NCI-H510A (cell line): Measurements from ENCODE around the gene POLR3GL.

Source experiments
- DNase-seq: peaks from one replicate; lab custom pipeline; 2025; lab: John Stamatoyannopoulos, UW

POLR3GL gene

DNA sequence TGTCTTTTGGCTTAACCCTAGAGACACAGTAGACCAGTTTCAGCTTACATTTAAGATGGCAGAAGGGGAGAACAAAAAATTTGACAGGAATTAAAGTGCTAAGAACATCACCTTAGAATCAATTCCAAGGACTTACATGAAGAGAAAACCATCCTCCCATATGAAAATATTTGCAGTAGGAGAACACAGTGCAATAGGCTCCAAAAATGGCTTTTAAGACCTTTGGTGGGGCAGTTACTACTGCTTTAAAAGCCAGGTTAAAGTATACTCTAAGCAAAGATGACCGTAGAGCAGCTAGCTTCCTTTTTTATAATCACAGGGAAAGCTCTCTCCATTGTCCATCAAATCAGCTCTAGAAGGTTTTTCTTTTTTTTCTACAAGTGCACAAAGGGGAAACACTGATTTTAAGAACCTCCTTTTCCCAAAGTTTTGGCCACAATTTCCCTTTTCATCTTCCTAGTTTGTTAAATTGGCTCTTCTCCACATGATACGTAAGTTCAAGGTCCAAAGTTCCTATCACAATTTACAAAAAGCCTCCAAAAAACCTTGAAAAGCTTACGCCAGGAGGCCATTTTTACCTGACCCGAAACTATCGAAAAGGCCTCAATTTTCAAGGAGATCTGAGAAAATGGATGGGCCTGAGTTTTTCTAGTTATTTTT, 28.6 kb downstream of the POLR3GL start:
- no peak for DNase-seq

DNA sequence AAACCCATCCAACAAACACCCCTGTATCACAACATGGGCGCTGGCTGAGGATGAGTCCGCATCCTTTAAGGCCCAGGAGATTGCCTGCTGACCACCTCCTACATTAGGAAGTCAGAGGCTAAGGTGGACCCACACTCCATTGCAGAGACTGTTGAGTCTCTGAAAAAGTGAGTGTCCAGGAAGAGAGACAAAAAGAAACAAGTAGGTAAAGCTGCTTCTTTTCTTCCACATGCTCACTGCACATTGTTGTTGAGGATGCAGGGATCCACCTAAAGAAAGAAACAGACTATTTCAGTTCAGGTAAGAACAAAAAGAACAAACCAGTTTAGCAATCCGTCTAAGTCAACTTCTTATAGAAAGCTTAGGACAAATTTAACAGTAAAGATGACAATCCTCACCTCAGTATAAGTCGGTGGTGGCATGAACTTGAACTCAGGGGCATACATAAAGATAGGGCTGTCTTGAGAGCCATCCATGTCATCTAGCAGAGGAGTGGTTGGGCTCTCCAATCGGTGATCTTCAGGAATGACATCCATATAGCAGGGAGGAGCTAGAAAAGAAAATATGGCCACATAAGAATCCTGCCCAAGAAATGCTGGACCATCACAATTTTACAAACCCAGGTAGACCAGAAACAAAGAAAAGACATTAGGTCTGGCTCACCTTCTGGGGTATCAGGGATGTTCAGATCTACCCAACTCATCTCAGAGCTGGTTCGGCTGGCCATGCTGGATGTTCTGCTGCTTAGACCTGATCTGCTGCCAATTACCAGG, 29.3 kb downstream of the POLR3GL start:
- DNase-seq = no peak

- DNase-seq = no peak
Observed at GRCh38 chr1:145994391-145995120, 30.1 kb downstream of the POLR3GL start.

DNA sequence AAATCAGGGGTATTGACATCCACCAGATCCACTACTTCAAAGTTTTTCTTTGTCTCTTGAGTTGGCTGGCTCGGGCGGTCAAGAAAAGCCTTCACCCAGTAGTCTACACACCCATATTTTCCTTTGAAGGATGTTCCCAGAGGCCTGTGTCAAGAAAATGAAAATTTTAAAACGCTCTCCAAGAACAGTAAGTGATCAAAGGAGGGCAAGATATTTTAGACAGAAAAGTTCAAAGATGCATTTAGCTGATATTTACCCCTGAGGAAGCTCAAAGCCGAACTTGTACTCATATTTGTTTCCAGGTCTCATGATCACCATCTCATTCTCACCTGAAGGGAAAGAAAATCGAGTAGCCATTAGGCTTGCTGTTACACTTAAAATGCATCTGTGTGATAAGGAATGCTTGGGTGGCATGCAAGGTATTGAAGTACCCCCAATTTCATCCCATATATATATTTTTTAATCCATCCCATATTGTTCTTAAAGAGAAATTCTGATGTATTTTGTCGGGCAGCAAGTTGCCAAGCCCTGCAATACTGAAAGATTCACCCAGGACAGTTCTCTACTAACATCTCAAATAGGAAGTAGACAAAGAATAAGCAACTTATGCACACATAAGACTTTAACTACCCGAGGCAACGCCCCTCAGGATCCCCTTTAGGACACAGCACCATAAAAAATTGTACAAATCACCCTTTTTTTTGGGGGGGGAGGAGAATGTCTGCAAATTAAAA, 30.8 kb downstream of the POLR3GL start:
- no peak for DNase-seq

DNA sequence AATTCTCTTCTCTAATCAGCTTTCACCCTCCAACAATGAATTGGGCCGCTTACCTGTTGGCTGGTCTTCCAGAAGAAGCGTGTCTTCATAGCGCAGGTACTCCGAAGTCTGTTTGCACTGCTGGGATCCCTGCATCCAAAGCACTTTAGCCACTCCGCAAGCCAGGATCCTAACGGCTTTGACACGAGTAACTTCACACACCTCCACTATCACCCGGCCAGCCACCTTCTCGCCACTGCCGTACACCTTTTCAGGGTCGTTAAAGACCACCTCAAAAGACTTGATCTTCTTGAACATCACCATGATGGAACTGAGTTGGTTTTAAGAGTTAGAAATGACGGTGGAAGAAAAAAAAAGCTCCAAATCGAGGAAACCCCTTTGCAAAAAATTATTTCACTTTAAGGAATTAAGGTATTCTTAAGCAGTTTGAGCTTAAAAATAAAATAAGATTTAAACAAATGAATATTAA, 31.5 kb downstream of the POLR3GL start:
- no peak for DNase-seq

GRCh38 chr1:145996433-145997015, 32.0 kb downstream of the POLR3GL start, which contains the start of gene TXNIP:
Gene TXNIP, minus strand, starts transcription at chr1:145996579. Its CDS starts 313 bp downstream, at chr1:145996266.
- peak; percentile 96 for DNase-seq

DNA sequence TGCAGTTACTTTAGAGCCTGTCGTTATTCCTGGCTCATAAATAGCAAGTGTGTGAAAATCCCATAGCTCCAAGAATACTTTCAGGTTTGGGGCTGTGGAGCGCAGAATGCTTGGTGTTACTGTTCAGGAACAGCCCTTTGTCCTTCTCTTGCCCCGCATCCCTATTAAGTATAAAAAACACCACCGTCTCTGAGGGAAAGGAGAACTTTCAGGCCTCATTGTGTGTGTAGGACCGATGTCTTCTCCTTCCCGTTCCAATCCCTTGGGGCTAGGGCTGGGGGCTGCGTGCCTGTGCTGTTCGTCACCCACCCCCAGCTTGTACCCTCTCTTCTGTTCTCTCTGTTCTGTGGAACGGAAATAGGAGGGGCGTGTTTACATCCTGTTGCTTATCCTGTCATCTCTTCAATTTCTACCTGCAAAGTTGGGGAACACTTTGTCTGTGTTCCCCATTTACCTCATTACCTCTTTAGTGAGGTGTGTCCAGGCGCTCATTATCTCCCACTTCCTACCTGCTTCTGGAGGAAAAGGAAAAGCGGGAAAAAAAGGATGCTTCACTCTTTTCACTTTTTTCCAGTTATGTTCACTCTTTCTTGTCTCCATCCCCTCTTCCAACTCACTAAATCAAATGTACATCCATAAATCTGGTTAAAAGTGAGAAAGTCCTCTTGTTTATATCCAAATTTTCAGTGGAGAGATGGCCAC, 32.7 kb downstream of the POLR3GL start:
- no peak for DNase-seq

GRCh38 chr1:145997718-145998023, 33.2 kb downstream of the POLR3GL start:
- no peak for DNase-seq

- DNase-seq = peak; percentile 37
Observed at GRCh38 chr1:145999321-146000024, 35.0 kb downstream of the POLR3GL start.

DNA sequence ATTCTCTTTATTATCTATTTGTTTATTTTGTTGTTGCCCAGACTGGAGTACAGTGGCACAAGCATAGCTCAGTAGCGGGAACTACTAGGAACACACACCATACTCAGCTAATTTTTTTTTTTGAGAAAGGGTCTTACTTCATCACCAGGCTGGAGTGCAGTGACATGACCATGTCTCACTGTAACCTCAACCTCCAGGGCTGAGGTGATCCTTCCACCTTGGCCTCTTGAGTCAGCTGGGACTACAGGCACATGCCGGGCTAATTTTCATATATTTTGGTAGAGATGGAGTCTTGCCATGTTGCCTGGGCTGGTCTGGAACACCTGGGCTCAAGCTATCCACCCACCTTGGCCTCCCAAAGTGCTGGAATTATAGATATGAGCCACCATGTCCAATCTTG, 37.2 kb downstream of the POLR3GL start:
- no peak for DNase-seq

- no peak for DNase-seq
Observed at GRCh38 chr1:146007489-146008133, 43.1 kb downstream of the POLR3GL start.

GRCh38 chr1:146010126-146010738, 45.7 kb downstream of the POLR3GL start:
- DNase-seq = no peak

DNA sequence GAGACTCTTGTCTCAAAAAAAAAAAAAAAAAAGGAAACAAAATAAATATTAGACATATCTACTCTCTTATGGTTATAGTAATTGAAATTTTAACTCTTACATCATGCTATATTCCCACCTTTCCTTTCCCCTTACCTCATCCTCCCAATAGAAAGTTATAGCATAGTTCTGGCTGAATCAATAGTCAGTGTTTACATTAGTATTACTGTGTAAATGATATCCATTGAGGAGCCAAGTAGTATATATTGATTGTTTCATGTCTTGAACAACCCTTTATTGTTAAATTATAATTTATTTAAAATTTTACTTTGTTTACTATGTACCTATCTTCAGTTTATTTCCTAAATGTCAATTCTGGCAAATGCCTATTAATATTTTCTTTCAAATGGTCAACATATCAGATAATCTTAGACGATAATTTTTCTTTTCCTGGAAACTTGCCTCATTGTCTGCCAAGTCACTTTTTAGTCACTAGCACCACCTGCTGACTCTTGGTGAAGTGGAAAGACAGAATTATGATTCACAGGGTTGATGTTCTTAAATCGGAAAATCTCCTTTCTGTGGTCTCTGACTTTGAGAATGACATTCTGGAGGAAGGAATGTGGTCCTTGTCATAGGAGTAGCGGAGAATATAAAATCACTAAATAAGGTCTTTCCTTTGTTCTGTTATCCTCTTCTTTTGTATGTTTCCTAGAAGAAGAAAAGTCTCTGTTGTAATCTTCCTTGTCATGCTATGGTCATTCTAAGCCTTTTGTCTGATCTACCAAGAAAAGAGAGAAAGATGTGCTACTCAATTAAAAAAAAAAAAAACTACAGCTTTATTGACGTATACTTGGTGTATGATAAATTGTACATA, 48.4 kb downstream of the POLR3GL start:
- no peak for DNase-seq

GRCh38 chr1:146013559-146013922, 49.1 kb downstream of the POLR3GL start:
- no peak for DNase-seq

DNA sequence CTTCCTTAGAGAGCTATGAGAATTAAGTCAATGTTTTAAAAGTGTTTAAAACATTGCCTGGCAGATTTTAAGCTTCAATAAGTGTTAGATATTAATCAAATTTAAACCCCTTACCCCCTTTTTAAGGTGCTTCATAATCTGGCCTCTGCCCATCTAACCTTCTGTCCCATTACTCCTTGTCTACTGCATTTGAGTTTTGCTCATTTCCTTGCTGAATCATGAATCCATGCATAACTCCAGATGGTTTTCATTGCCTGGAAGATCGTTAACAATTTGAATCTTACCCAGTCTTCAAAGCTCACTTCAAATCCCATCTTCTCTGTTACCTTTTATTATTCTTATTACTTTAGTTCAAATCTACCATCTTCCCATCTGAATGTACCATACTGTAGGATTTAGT, 52.4 kb downstream of the POLR3GL start:
- no peak for DNase-seq

GRCh38 chr1:146019231-146020057, 55.0 kb downstream of the POLR3GL start:
- DNase-seq = no peak
